ENCODE results near the gene IQSEC3. TPM values are rescaled to one million over a fixed set of nuclear protein-coding genes. Genes with fewer than 3 reads are reported as not detected.

The IQSEC3 gene
- total RNA-seq, 1 experiment from 2014 or later = 0.55 TPM

DNA sequence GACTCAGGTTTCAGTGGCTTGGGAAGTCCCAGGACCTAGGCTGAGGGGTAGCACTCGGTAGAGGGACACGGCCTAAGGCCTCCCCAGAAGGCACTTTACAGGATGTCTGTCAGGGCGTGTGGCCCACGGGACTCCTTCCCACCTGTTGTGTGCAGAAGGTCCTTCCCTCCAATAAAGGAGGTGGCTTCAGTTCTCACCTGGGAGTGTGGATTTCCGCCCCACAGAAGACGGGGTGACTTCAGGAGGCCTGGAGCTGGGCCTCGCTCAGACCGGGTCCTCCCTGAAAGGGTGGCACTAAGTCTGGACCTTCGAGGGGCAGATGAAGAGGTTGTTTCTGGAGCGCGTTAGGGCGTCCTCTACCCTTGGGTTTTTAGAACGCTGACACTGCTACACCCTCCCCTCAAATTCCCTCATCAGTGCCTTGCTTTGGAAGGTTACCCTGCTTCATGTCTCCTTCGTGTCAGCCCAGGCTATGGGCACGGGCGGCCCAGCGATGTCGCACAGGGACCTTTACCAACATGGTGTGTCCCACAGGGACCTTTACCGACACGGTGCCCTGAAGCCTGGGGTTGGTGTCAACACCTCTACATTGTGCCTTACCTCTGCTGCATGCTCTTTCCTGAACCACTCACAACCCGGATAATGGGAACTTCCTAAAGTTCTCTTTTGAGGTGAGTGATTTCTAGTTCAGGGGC, 140.3 kb downstream of the IQSEC3 start:
- Histone ChIP-seq H2AK5ac (ENCODE audit: insufficient read length, low read length) (no peak overlapping the region), H2BK20ac (ENCODE audit: low read depth, low read length, poor library complexity, severe bottlenecking) (no peak overlapping the region), H3K23ac (ENCODE audit: insufficient read length, low read depth, low read length) (no peak overlapping the region), H3K56ac (ENCODE audit: insufficient read length, low read depth, low read length) (no peak overlapping the region), H3K4me2 (ENCODE audit: insufficient read depth, insufficient read length, low read length) (no peak overlapping the region), H3K79me2 (ENCODE audit: insufficient read depth, low read length) (no peaks in the 10 kb centered on the region), H4K20me1 (ENCODE audit: control insufficient read depth, insufficient read depth, insufficient read length) (no peaks in the 10 kb centered on the region), H3K79me1 (ENCODE audit: insufficient read depth, low read depth, low read length, poor library complexity, severe bottlenecking) (no peaks in the 10 kb centered on the region), H3K14ac (ENCODE audit: insufficient read depth, low read length) (no peak overlapping the region), H3K4me1 (ENCODE audit: insufficient read depth, low read length) (no peaks in the 10 kb centered on the region), H3K23me2 (ENCODE audit: insufficient read length, low read depth, low read length, poor library complexity, severe bottlenecking) (peaks cover 6% of the 10 kb centered on the region), H2BK12ac (ENCODE audit: insufficient read length, low read depth, low read length) (no peak overlapping the region), H3K27ac (ENCODE audit: insufficient read length, low read depth, low read length) (no peak overlapping the region), H3K18ac (ENCODE audit: insufficient read length, low read depth, low read length) (no peak overlapping the region), H2AFZ (ENCODE audit: low read length) (no peak overlapping the region), H4K5ac (ENCODE audit: insufficient read length, low read depth, low read length) (no peak overlapping the region), H2BK120ac (ENCODE audit: low read depth, low read length, poor library complexity, severe bottlenecking) (no peak overlapping the region), H3K9me3 (ENCODE audit: control insufficient read depth, low read depth, low read length) (no peaks in the 10 kb centered on the region), H3K27me3 (ENCODE audit: insufficient read depth, low read length) (peaks cover 9% of the 10 kb centered on the region; the same call in 1 of the 2 replicates), H3K9ac (ENCODE audit: extremely low read depth, insufficient read length, low read length) (no peak overlapping the region), H2BK15ac (ENCODE audit: low read depth, low read length) (no peak overlapping the region), H4K8ac (replicated peaks; ENCODE audit: insufficient read length, low read depth, low read length) (no peak overlapping the region), H3K4ac (ENCODE audit: low read depth, low read length) (no peak overlapping the region), H4K91ac (ENCODE audit: insufficient read length, low read depth, low read length) (no peak overlapping the region), H3T11ph (ENCODE audit: low read length) (no peak overlapping the region), H2BK5ac (ENCODE audit: insufficient read length, low read length) (no peak overlapping the region)
- H3K9me3 Mint-ChIP-seq = no peaks in the 10 kb centered on the region; a peak in 2 of 5 replicates
- TF ChIP-seq, protein P1, sequence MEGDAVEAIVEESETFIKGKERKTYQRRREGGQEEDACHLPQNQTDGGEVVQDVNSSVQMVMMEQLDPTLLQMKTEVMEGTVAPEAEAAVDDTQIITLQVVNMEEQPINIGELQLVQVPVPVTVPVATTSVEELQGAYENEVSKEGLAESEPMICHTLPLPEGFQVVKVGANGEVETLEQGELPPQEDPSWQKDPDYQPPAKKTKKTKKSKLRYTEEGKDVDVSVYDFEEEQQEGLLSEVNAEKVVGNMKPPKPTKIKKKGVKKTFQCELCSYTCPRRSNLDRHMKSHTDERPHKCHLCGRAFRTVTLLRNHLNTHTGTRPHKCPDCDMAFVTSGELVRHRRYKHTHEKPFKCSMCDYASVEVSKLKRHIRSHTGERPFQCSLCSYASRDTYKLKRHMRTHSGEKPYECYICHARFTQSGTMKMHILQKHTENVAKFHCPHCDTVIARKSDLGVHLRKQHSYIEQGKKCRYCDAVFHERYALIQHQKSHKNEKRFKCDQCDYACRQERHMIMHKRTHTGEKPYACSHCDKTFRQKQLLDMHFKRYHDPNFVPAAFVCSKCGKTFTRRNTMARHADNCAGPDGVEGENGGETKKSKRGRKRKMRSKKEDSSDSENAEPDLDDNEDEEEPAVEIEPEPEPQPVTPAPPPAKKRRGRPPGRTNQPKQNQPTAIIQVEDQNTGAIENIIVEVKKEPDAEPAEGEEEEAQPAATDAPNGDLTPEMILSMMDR (conservative IDR thresholded peaks at IDR 0.05) = no peak
- H3K36me3 Mint-ChIP-seq (ENCODE audit: insufficient read depth in 1 of 3, low read depth in 3 of 3) = no peaks in the 10 kb centered on the region
- DNase-seq = no peak
- no CpG with 5 or more reads among the region's 21 CpGs for WGBS (ENCODE audit: extremely low coverage, insufficient read length, low lambda C conversion rate)
- no peak overlapping the region for H3K27ac Mint-ChIP-seq
- H3K4me3 Mint-ChIP-seq = no peak overlapping the region
- H3K27me3 Mint-ChIP-seq (ENCODE audit: low read depth) = peaks cover 96% of the 10 kb centered on the region
- H3K4me1 Mint-ChIP-seq = peaks cover 21 to 26% of the 10 kb centered on the region in 2 experiments

All from H9 (cell line).